Uterus (tissue), 4 donors: Measurements from ENCODE around the gene MMP7. TPM values are rescaled to one million over a fixed set of nuclear protein-coding genes. Genes with fewer than 3 reads are reported as not detected.
"Not testable (repeated sequence)": the region's sequence is repeated elsewhere in the genome, so short reads cannot be mapped to it uniquely, and the experiment has no call there.

Experiments
- DNase-seq, 2 donors: peaks; one replicate each; pipeline ENCODE4 v3.0.0-alpha.2; 2019 to 2020
- H3K27ac ChIP-seq, 2 donors: fragments of 200-600 bp; sonication (generic); 1 replicate in 1 of 2; 2 replicates in 1 of 2; pipeline ENCODE4 v1.5.1; 2016 to 2018
- H3K27me3 ChIP-seq, 2 donors: fragments of 200-600 bp; sonication (generic); one replicate each; pipeline ENCODE4 v1.5.1; 2018 to 2019; ENCODE audit warnings: control low read depth in 1 of 2
- H3K36me3 ChIP-seq, 2 donors: fragments of 200-600 bp; sonication (generic); one replicate each; pipeline ENCODE4 v1.5.1; 2019; ENCODE audit warnings: control low read depth in 1 of 2
- H3K4me1 ChIP-seq, 2 donors: fragments of 200-600 bp; sonication (generic); one replicate each; pipeline ENCODE4 v1.5.1; 2018 to 2019; ENCODE audit warnings: control low read depth in 1 of 2
- H3K4me3 ChIP-seq, 2 donors: fragments of 200-600 bp; sonication (generic); 1 replicate in 1 of 2; 2 replicates in 1 of 2; pipeline ENCODE4 v1.5.1; 2018 to 2019; ENCODE audit warnings: mild to moderate bottlenecking in 1 of 2
- H3K9me3 ChIP-seq, 2 donors: fragments of 200-600 bp; sonication (generic); one replicate each; pipeline ENCODE4 v1.5.1; 2019; ENCODE audit warnings: control low read depth in 1 of 2
- POLR2A ChIP-seq, 2 donors: fragments of 450-650 bp; IDR thresholded peaks; one replicate each; pipeline ENCODE4 v1.6.1; 2016; ENCODE audit warnings: antibody characterized with exemption in 2 of 2, mild to moderate bottlenecking in 1 of 2, moderate library complexity in 1 of 2
- intact Hi-C: fragments of 100-400 bp; cut with DNase I; formaldehyde crosslinking; loops from one replicate; pipeline ENCODE4 v1.15.1; 2023; ENCODE audit warnings: low total_unique reads
- total RNA-seq, 4 donors: library from RNA; depleted of rRNA in 3 of 4; stranded (reverse); fragments of >200 nt in 3 of 4; gene quantifications; one replicate each; pipeline versions ENCODE4 v1.1.0 to v1.2.4, GENCODE V29; 2014 to 2023
- TF ChIP-seq, protein P1 (sequence below), 4 experiments: fragments of 200-600 bp in 2 of 4; fragments of 450-650 bp in 2 of 4; sonication (generic) in 2 of 4; IDR thresholded peaks; one replicate each; pipeline ENCODE4 v1.5.1; 2016 to 2019; ENCODE audit warnings: antibody characterized with exemption in 4 of 4, mild to moderate bottlenecking in 2 of 4, moderate library complexity in 1 of 4
- donor health status: DM: yes; HTN: yes; CAD: no.

The MMP7 gene
- total RNA-seq, 4 donors from 2014 or later = 7.2 to 40.5 (median 14.6) TPM

DNA sequence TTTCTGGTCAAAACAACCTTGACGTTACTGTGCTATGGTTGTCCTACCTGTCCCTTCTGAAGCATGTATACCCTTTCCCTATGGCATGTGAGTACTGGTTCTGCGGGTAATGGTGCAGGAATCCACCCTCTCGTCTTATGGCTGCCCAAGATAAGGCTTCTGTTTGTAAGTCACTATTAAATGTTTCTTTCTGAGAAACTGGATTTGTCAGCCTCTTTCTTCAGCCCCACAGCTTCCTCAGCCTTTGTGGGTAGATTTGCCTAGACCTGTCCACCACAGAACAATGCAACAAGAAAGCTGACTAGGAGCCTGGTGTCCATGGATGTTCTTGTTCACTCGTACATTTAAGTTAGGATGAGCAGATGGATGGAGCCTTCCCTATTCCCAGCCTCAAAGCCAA is 14.4 kb downstream of the MMP7 start:
- Histone ChIP-seq H3K4me1 (no peaks in the 10 kb centered on the region), H3K27ac (no peak overlapping the region), H3K27me3 (no peaks in the 10 kb centered on the region), H3K36me3 (no peaks in the 10 kb centered on the region), H3K9me3 (no peaks in the 10 kb centered on the region), H3K4me3 (no peak overlapping the region)
- TF ChIP-seq POLR2A (IDR thresholded peaks at IDR 0.05) = no peak
- TF ChIP-seq, protein P1, sequence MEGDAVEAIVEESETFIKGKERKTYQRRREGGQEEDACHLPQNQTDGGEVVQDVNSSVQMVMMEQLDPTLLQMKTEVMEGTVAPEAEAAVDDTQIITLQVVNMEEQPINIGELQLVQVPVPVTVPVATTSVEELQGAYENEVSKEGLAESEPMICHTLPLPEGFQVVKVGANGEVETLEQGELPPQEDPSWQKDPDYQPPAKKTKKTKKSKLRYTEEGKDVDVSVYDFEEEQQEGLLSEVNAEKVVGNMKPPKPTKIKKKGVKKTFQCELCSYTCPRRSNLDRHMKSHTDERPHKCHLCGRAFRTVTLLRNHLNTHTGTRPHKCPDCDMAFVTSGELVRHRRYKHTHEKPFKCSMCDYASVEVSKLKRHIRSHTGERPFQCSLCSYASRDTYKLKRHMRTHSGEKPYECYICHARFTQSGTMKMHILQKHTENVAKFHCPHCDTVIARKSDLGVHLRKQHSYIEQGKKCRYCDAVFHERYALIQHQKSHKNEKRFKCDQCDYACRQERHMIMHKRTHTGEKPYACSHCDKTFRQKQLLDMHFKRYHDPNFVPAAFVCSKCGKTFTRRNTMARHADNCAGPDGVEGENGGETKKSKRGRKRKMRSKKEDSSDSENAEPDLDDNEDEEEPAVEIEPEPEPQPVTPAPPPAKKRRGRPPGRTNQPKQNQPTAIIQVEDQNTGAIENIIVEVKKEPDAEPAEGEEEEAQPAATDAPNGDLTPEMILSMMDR (IDR thresholded peaks at IDR 0.05) = no peak
- intact Hi-C loops = no loop called here
- no peak for DNase-seq

DNA sequence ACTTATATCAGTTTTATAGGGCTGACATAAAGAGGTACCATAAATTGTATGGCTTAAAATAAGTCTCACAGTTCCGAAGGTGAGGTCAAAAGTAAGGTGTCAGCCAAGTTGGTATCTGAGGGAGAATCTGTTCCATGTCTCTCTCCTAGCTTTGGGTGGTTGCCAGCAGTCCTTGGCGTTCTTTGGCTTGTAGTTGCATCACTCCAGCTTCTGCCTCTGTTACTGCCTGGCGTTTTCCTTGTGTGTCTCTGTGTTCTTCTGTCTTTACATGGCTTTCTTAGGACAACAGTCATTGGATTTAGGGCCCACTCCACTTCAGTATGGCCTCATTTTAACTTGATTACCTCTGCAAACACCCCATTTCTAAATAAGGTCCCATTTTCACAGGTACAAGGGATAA is 16.7 kb downstream of the MMP7 start:
- H3K4me1 ChIP-seq = no peaks in the 10 kb centered on the region
- H3K27me3 ChIP-seq = no peaks in the 10 kb centered on the region
- no peak overlapping the region for H3K4me3 ChIP-seq
- peak overlapping the region; percentile 43 to 73 for H3K27ac ChIP-seq
- no peaks in the 10 kb centered on the region for H3K9me3 ChIP-seq
- no peaks in the 10 kb centered on the region for H3K36me3 ChIP-seq
- no peak for TF ChIP-seq POLR2A (IDR thresholded peaks at IDR 0.05)
- intact Hi-C loops = no loop called here
- peak; percentile 56 to 80 for DNase-seq

DNA sequence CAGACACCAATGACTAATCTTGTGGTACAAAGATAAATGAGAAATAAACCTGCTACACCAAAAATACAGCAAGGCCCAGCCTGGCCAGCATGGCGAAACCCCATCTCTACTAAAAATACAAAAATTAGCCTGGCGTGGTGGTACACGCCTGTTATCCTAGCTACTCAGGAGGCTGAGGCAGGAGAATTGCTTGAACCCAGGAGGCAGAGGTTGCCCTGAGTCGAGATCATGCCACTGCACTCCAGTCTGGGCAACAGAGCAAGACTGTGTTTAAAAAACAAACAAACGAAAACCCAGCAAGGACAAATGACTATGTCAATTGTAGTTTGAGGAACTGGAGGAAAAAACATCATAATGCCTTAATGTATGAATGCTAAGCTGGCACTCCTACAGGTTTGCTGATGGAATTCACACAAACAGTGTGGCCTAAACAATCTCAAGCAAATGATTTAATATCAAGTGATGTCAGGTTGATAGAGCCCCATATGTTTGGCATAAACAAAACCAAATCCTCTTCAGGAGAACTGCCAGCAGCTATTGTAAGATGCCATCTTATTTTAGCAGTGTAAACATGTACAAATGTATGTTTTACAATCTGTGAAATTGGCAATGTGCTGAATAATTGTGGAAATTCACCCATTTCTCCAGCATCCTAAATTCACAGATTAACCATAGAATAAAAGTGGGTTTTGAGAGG is 20.0 kb downstream of the MMP7 start:
- H3K4me1 ChIP-seq = no peaks in the 10 kb centered on the region
- no peak overlapping the region for H3K4me3 ChIP-seq
- TF ChIP-seq POLR2A (IDR thresholded peaks at IDR 0.05) = no peak
- TF ChIP-seq, protein P1 (IDR thresholded peaks at IDR 0.05) = no peak
- no peaks in the 10 kb centered on the region for H3K9me3 ChIP-seq
- H3K36me3 ChIP-seq = no peaks in the 10 kb centered on the region
- DNase-seq = no peak
- no peaks in the 10 kb centered on the region for H3K27me3 ChIP-seq
- peak overlapping the region in 1 of 2 donors; percentile 50 for H3K27ac ChIP-seq
- intact Hi-C loops = no loop called here

DNA sequence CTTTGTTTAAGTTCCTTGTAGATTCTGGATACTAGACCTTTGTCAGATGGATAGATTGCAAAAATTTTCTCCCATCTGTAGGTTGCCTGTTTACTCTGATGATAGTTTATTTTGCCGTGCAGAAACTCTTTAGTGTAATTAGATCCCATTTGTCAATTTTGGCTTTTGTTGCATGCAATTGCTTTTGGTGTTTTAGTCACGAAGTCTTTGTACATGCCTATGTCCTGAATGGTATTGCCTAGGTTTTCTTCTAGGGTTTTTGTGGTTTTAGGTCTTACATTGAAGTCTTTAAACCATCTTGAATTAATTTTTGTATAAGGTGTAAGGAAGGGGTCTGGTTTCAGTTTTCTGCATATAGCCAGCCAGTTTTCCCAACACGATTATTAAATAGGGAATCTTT is 27.7 kb downstream of the MMP7 start:
- H3K27me3 ChIP-seq, H3K27ac ChIP-seq, H3K9me3 ChIP-seq, DNase-seq, intact Hi-C loops, H3K4me3 ChIP-seq, H3K4me1 ChIP-seq, H3K36me3 ChIP-seq: not testable (repeated sequence)

DNA sequence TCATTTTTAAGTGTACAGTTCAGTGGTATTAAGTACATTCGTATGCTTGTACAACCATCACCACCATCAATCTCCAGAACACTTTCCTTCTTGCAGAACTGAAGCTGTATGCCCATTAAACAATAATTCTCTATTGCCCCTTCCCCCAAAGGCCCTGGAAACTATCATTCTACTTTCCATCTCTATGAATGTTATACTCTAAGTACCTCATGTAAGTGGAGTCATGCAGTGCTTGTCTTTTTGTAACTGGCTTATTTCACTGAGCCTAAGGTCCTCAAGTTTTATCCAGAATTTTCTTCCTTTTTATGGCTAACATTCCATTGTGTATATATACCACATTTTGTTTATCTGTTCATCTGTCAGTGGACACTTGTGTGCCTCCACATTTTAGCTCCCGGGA is 29.7 kb downstream of the MMP7 start:
- Histone ChIP-seq H3K27me3 (no peaks in the 10 kb centered on the region), H3K4me3 (no peak overlapping the region), H3K36me3 (no peaks in the 10 kb centered on the region), H3K27ac (peak overlapping the region in 1 of 2 donors; percentile 87), H3K4me1 (peaks cover 0 to 2% of the 10 kb centered on the region in 2 donors), H3K9me3 (no peaks in the 10 kb centered on the region)
- intact Hi-C loops = no loop called here
- TF ChIP-seq, protein P1 (IDR thresholded peaks at IDR 0.05) = no peak
- no peak for TF ChIP-seq POLR2A (IDR thresholded peaks at IDR 0.05)
- no peak for DNase-seq

DNA sequence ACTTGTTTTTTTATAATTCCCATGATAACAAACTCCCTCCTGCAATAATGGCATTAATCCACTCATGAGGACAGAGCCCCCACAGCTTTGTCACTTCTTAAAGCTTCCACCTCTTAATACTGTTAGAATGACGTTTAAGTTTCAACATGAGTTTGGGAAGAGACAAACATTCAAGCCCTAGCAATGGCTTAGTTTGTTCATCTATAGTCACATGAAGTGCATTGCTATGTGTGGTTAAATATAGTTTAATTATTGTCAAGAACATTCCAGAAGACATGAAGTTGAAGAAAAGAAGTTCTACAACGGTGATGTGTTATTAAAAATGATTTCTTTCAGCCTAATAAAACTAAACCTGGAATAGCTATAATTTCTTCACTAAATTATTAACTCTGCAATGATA is 30.6 kb downstream of the MMP7 start:
- peak overlapping the region; percentile 64 to 87 for H3K27ac ChIP-seq
- peaks cover 0 to 6% of the 10 kb centered on the region in 2 donors for H3K4me1 ChIP-seq
- H3K36me3 ChIP-seq = no peaks in the 10 kb centered on the region
- DNase-seq = no peak
- intact Hi-C loops = loop anchor here (5.0 kb wide), 1 partner anchor 148 kb away; no protein-coding TSS in a partner anchor
- H3K9me3 ChIP-seq = no peaks in the 10 kb centered on the region
- no peak overlapping the region for H3K4me3 ChIP-seq
- no peak for TF ChIP-seq POLR2A (IDR thresholded peaks at IDR 0.05)
- TF ChIP-seq, protein P1 (IDR thresholded peaks at IDR 0.05) = no peak
- no peaks in the 10 kb centered on the region for H3K27me3 ChIP-seq
